Ovary (tissue), 9 donors: ENCODE results near the gene ZNF592. TPM values are rescaled to one million over a fixed set of nuclear protein-coding genes. Genes with fewer than 3 reads are reported as not detected.

ENCODE experiments used
- DNase-seq, 5 donors: peaks; one replicate each; pipeline ENCODE4 v3.0.0-alpha.2; 2019 to 2020
- H3K27ac ChIP-seq, 2 donors: fragments of 200-600 bp; one replicate each; pipeline versions ENCODE4 v1.5.1 to v1.8.0; 2019 to 2022
- H3K27me3 ChIP-seq: fragments of 200-600 bp; one replicate; pipeline ENCODE4 v1.8.0; 2022
- H3K36me3 ChIP-seq: fragments of 200-600 bp; sonication (generic); one replicate; pipeline ENCODE4 v1.5.1; 2019
- H3K4me1 ChIP-seq: one replicate; pipeline ENCODE4 v1.8.1; 2013; ENCODE audit warnings: mild to moderate bottlenecking, moderate library complexity; ENCODE audit not compliant: insufficient read depth
- H3K4me3 ChIP-seq: fragments of 200-600 bp; sonication (generic); one replicate; pipeline ENCODE4 v1.5.1; 2017
- H3K9me3 ChIP-seq, 2 donors: fragments of 200-600 bp in 1 of 2; sonication (generic) in 1 of 2; one replicate each; pipeline versions ENCODE4 v1.5.1 to v1.8.1; 2013 to 2019; ENCODE audit warnings: mild to moderate bottlenecking in 1 of 2, moderate library complexity in 1 of 2
- CTCF ChIP-seq, 3 donors: fragments of 450-650 bp in 2 of 3; fragments of 200-600 bp in 1 of 3; IDR thresholded peaks; one replicate each; pipeline versions ENCODE4 v1.5.1 to v1.8.0; 2016 to 2022; ENCODE audit warnings: antibody characterized with exemption in 3 of 3, mild to moderate bottlenecking in 1 of 3
- EP300 ChIP-seq: sonication (generic); formaldehyde crosslinking; IDR thresholded peaks from one replicate; pipeline ENCODE4 v1.6.1; 2017; ENCODE audit warnings: antibody characterized with exemption
- POLR2A ChIP-seq: fragments of 450-650 bp; IDR thresholded peaks from one replicate; pipeline ENCODE4 v1.6.1; 2017; ENCODE audit warnings: antibody characterized with exemption, mild to moderate bottlenecking, moderate library complexity
- WGBS, 3 donors: extraction: QIAGEN DNeasy Blood & Tissue Kit in 1 of 3; methylation state at CpG; one replicate each; pipeline versions ENCODE4 v1.1.5 to v1.1.7; 2013 to 2017; 5-methylcytosine and 5-hydroxymethylcytosine counted together
- intact Hi-C, 4 donors: fragments of 100-400 bp; cut with DNase I; formaldehyde crosslinking; loops; one replicate each; pipeline versions ENCODE4 v1.11.0 to v1.15.1; 2022 to 2023
- polyA plus RNA-seq, 2 donors: library from polyadenylated mRNA; stranded (reverse); fragments of 200-250 nt in 1 of 2; fragments of 350-450 nt in 1 of 2; fragmentation: Illumina TruSeq in 1 of 2; extraction: RNeasy Lipid Tissue Mini Kit (QIAGEN cat#74804) in 1 of 2; gene quantifications; one replicate each; pipeline ENCODE4 v1.2.3, GENCODE V29; 2013 to 2014
- total RNA-seq, 7 donors: library from RNA; depleted of rRNA in 2 of 7; stranded (reverse); fragments of >200 nt in 2 of 7; fragmentation: NEBNext Ultra II Directional in 3 of 7; extraction: Animal tissue kit (Norgen Biotek cat#: 25700) in 3 of 7; gene quantifications; one replicate each; pipeline versions ENCODE4 v1.1.0 to v1.2.4, GENCODE V29; 2016 to 2023
- donor health status: DM: no; HTN: no; CAD: no; lungs with moderate emphysema.
- donor health status: DM: no; HTN: no; CAD: no.
- donor health status: Bipolar disorder and iron deficiency.
- donor health status: DM: yes; HTN: yes; CAD: no.
- donor health status: DM: no; HTN: no; CAD: no.
- donor health status: DM: yes; HTN: yes; CAD: no.

ZNF592 gene
- total and polyA plus RNA-seq, 9 donors: 10.9 to 37.3 (median 23.7) TPM

- Histone ChIP-seq H3K36me3 (no peaks in the 10 kb centered on the region), H3K4me1 (peaks cover 14% of the 10 kb centered on the region), H3K27ac (no peak overlapping the region), H3K9me3 (no peaks in the 10 kb centered on the region), H3K27me3 (no peaks in the 10 kb centered on the region), H3K4me3 (no peak overlapping the region)
- DNase-seq: no peak
- intact Hi-C loops: no loop called here
- WGBS, 3 donors: 87 to 89% (median 88%) methylated on average over 4 of the region's 4 CpGs
- TF ChIP-seq EP300 (no peak), POLR2A (no peak), CTCF (IDR thresholded peaks at IDR 0.05) (no peak)
These were observed 86.0 kb downstream of the ZNF592 start for GRCh38 chr15:84834229-84834955.

GRCh38 chr15:84834969-84835368, 86.6 kb downstream of the ZNF592 start:
- H3K27ac ChIP-seq: no peak overlapping the region
- 93 to 97% (median 93%) methylated on average over 5 of the region's 5 CpGs for WGBS, 3 donors
- intact Hi-C loops: no loop called here
- H3K4me1 ChIP-seq: peaks cover 13% of the 10 kb centered on the region
- no peak for DNase-seq
- H3K4me3 ChIP-seq: no peak overlapping the region
- no peaks in the 10 kb centered on the region for H3K36me3 ChIP-seq
- no peaks in the 10 kb centered on the region for H3K9me3 ChIP-seq
- no peaks in the 10 kb centered on the region for H3K27me3 ChIP-seq
- TF ChIP-seq POLR2A: no peak
- TF ChIP-seq CTCF (IDR thresholded peaks at IDR 0.05): no peak
- TF ChIP-seq EP300: no peak

- Histone ChIP-seq H3K36me3 (no peaks in the 10 kb centered on the region), H3K9me3 (no peaks in the 10 kb centered on the region), H3K4me1 (peaks cover 11% of the 10 kb centered on the region), H3K27ac (no peak overlapping the region), H3K4me3 (no peak overlapping the region), H3K27me3 (no peaks in the 10 kb centered on the region)
- DNase-seq: no peak
- TF ChIP-seq CTCF (IDR thresholded peaks at IDR 0.05) (no peak), EP300 (no peak)
- intact Hi-C loops: no loop called here
- 89 to 90% (median 89%) methylated on average over 5 of the region's 5 CpGs for WGBS, 3 donors
These were observed 87.4 kb downstream of the ZNF592 start for GRCh38 chr15:84835661-84836337.

- intact Hi-C loops: loop anchor here in 1 of 4 donors (1.0 kb wide), 1 partner anchor 14 kb away; no protein-coding TSS in a partner anchor
- Histone ChIP-seq H3K4me1 (peaks cover 11% of the 10 kb centered on the region), H3K9me3 (no peaks in the 10 kb centered on the region), H3K36me3 (no peaks in the 10 kb centered on the region), H3K4me3 (no peak overlapping the region), H3K27me3 (no peaks in the 10 kb centered on the region), H3K27ac (no peak overlapping the region)
- no peak for DNase-seq
- WGBS, 3 donors: 92 to 100% (median 100%) methylated on average over 1 of the region's 1 CpG
- no peak for TF ChIP-seq EP300
- no peak for TF ChIP-seq CTCF (IDR thresholded peaks at IDR 0.05)
- no peak for TF ChIP-seq POLR2A
These were observed 88.5 kb downstream of the ZNF592 start for GRCh38 chr15:84836844-84837243.
